ENCODE data around the gene HSF5. TPM values are rescaled to one million over a fixed set of nuclear protein-coding genes. Genes with fewer than 3 reads are reported as not detected.

Gene HSF5
- total RNA-seq, 6 donors from 2014 or later, result 0.07 to 0.39 (median 0.30) TPM; not detected in 1

- ATAC-seq (ENCODE audit: low FRiP score in 2 of 2) (no peak), DNase-seq (no peak)
- Histone ChIP-seq H3K4me3 (no peak overlapping the region), H3K4me1 (no peaks in the 10 kb centered on the region), H3K36me3 (no peaks in the 10 kb centered on the region), H3K27ac (no peak overlapping the region), H3K27me3 (no peaks in the 10 kb centered on the region), H3K9me3 (no peaks in the 10 kb centered on the region)
- 66 to 82% methylated on average over 6 of the region's 6 CpGs for WGBS, 2 donors
- no peak for TF ChIP-seq POLR2A (IDR thresholded peaks at IDR 0.05)
- no peak for TF ChIP-seq POLR2AphosphoS5 (IDR thresholded peaks at IDR 0.05)
- TF ChIP-seq EP300 (IDR thresholded peaks at IDR 0.05), result no peak
- no peak for TF ChIP-seq CTCF (IDR thresholded peaks at IDR 0.05)
Observed at GRCh38 chr17:58480090-58480489, 8.1 kb downstream of the HSF5 start.

- peak in 1 of 2 donors; percentile 65 for DNase-seq
- 76 to 77% methylated on average over 18 of the region's 18 CpGs for WGBS, 2 donors
- no peaks in the 10 kb centered on the region for H3K9me3 ChIP-seq
- H3K4me1 ChIP-seq, result no peaks in the 10 kb centered on the region
- no peak overlapping the region for H3K4me3 ChIP-seq
- H3K36me3 ChIP-seq, result no peaks in the 10 kb centered on the region
- no peaks in the 10 kb centered on the region for H3K27me3 ChIP-seq
- no peak overlapping the region for H3K27ac ChIP-seq
- TF ChIP-seq CTCF (IDR thresholded peaks at IDR 0.05) (no peak), EP300 (IDR thresholded peaks at IDR 0.05) (no peak)
- ATAC-seq (ENCODE audit: low FRiP score in 2 of 2), result no peak
Observed at GRCh38 chr17:58476812-58477211, 11.4 kb downstream of the HSF5 start.

- no peak overlapping the region for H3K4me3 ChIP-seq
- no peaks in the 10 kb centered on the region for H3K27me3 ChIP-seq
- no peaks in the 10 kb centered on the region for H3K4me1 ChIP-seq
- TF ChIP-seq POLR2AphosphoS5 (IDR thresholded peaks at IDR 0.05), result no peak
- TF ChIP-seq POLR2A (IDR thresholded peaks at IDR 0.05), result no peak
- TF ChIP-seq EP300 (IDR thresholded peaks at IDR 0.05), result no peak
- no peak for TF ChIP-seq CTCF (IDR thresholded peaks at IDR 0.05)
- H3K9me3 ChIP-seq, result no peaks in the 10 kb centered on the region
- DNase-seq, result no peak
- H3K36me3 ChIP-seq, result no peaks in the 10 kb centered on the region
- no peak overlapping the region for H3K27ac ChIP-seq
- ATAC-seq (ENCODE audit: low FRiP score in 2 of 2), result no peak
Observed at GRCh38 chr17:58475985-58476384, 12.2 kb downstream of the HSF5 start.

- H3K4me3 ChIP-seq, result no peak overlapping the region
- H3K4me1 ChIP-seq, result no peaks in the 10 kb centered on the region
- H3K9me3 ChIP-seq, result no peaks in the 10 kb centered on the region
- 87 to 91% methylated on average over 6 of the region's 6 CpGs for WGBS, 2 donors
- no peaks in the 10 kb centered on the region for H3K27me3 ChIP-seq
- H3K27ac ChIP-seq, result no peak overlapping the region
- TF ChIP-seq CTCF (IDR thresholded peaks at IDR 0.05) (no peak), POLR2AphosphoS5 (IDR thresholded peaks at IDR 0.05) (no peak), POLR2A (IDR thresholded peaks at IDR 0.05) (no peak), EP300 (IDR thresholded peaks at IDR 0.05) (no peak)
- ATAC-seq (ENCODE audit: low FRiP score in 2 of 2) (no peak), DNase-seq (no peak)
- H3K36me3 ChIP-seq, result no peaks in the 10 kb centered on the region
Observed at GRCh38 chr17:58470356-58470755, 17.9 kb downstream of the HSF5 start.

GRCh38 chr17:58468944-58469343, 19.3 kb downstream of the HSF5 start:
- no peaks in the 10 kb centered on the region for H3K4me1 ChIP-seq
- H3K36me3 ChIP-seq, result no peaks in the 10 kb centered on the region
- 71 to 75% methylated on average over 3 of the region's 3 CpGs for WGBS, 2 donors
- no peak overlapping the region for H3K27ac ChIP-seq
- H3K4me3 ChIP-seq, result no peak overlapping the region
- no peaks in the 10 kb centered on the region for H3K27me3 ChIP-seq
- TF ChIP-seq EP300 (IDR thresholded peaks at IDR 0.05), result no peak
- DNase-seq (no peak), ATAC-seq (ENCODE audit: low FRiP score in 2 of 2) (no peak)
- no peaks in the 10 kb centered on the region for H3K9me3 ChIP-seq

Data from upper lobe of left lung (tissue), 6 donors.